GM21367 (cell line): Measurements from ENCODE around the gene EPB41.
"Not testable (repeated sequence)": the region's sequence is repeated elsewhere in the genome, so short reads cannot be mapped to it uniquely, and the experiment has no call there.

Source experiments
- ATAC-seq: cut with Tn5 transposase; IDR thresholded peaks from one replicate; pipeline ENCODE4 v1.9.1; 2021; ENCODE audit not compliant: unreplicated experiment

Gene EPB41

DNA sequence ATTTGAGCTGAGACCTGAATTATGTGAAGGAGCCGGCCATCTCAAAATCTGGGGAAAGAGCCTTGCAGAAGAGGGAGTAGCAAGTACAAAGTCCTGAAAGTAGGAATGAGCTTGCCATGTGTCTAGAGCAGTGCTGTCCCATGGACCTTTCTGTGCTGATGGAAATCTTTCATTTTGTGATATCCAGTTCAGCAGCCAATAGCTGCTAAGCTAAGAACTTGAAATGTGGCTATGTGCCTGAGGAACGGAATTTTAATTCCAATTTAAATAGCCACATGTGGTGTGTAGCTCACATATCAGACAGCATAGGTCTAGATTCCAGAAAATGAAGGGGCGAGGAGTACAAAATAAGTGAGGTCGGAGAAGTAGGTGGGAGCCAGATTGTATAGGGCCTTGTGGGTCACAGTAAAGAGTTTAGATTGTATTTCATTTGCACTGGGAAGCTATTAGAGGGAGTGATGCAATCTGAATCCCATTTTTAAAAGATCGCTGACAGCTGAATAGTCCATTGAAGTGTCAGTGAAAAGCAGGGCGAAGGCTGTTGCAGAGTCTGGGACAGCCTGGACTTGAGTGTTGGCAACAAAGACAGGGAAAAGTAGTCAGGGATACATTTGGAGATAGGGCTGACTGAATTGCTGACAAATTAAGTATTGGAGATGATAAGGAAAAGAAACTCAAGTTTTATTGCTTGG lies 129.1 kb downstream of the EPB41 start:
- ATAC-seq = no peak

- no peak for ATAC-seq
These were observed 129.6 kb downstream of the EPB41 start for GRCh38 chr1:29044010-29044409.

- not testable (repeated sequence) for ATAC-seq
These were observed 131.3 kb downstream of the EPB41 start for GRCh38 chr1:29045663-29046062.

DNA sequence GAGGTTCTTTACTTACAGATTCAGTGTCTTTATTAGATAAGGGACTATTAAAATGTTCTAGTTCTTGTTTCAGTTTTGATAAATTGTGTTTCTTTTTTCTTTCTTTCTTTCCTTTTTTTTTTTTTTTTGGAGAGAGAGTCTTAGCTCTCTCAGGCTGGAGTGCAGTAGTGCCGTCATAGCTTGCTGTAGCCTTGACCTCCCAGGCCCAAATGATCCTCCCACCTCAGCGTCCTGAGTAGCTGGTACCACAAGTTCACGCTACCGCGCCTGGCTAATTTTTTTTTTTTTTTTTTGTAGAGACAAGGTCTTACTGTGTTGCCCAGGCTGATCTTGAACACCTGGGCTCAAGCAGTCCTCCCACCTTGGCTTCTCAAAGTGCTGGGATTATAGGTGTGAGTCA lies 132.8 kb downstream of the EPB41 start:
- no peak for ATAC-seq

- no peak for ATAC-seq
These were observed 135.8 kb downstream of the EPB41 start for GRCh38 chr1:29050166-29050565.

DNA sequence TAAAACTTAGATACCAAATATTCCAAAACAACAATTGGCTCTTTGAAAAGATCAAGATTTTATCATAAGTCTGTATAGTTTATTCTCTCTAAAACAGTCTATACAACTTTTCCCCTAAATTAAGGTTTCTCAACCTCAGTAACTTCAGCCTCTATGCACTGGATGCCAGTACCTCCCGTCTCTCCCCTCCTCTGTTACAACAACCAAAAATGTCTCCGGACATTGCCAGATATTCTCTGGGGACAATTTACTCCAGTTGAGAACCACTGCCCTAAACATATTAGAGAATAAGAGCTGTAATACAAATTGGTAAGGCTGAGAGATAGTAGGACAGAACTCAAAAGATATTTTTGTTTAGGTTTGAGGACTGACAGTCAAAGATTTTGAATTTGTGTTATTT lies 137.7 kb downstream of the EPB41 start:
- no peak for ATAC-seq

DNA sequence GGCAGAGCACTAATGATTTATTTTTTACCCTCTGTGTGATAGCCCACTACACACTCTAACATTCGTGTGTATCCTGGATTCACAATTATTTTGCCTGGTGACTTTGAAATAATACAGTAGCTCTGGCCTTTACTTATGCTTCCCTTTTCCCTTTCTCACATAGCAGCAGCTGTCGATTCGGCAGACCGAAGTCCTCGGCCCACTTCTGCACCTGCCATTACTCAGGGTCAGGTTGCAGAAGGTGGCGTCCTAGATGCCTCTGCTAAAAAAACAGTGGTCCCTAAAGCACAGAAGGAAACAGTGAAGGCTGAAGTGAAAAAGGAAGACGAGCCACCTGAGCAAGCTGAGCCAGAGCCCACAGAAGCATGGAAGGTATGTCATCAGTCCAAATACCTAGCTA lies 138.6 kb downstream of the EPB41 start:
- ATAC-seq = no peak

GRCh38 chr1:29055160-29055559 lies 140.8 kb downstream of the EPB41 start:
- ATAC-seq = no peak

DNA sequence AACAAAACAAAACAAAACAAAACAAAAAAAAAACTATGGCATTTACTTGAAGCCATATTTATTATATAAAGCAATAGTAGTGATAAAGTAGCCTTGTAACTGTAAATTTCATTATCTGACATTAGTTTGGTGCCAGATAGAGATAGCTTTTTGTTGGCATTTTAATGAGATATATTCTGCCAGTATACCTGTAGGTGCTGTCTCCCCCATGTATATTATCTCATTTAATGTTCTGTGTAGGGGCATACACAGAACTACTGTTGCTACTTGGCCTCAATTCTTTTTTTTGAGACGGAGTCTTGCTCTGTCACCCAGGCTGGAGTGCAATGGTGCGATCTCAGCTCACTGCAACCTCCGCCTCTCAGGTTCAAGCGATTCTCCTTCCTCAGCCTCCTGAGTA lies 141.9 kb downstream of the EPB41 start:
- ATAC-seq = no peak

DNA sequence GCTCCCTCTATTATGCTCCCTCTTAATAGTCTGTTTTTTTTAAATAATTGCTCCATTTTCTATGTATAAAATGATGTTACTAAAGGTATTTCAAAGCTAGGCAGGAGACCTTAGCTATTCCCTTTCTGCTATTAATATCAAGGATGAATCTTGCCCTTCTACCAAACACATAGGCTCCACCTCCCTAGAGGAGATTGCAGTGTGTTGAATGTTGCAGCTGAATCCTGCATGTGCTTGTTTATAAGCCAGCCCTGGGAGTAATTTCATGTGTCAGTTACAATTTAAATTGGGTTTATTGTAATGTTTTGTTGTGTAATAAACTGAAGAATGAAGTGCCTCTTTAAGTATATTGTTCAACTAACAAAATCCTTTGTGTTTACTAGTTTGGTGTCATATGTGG lies 143.3 kb downstream of the EPB41 start:
- no peak for ATAC-seq

DNA sequence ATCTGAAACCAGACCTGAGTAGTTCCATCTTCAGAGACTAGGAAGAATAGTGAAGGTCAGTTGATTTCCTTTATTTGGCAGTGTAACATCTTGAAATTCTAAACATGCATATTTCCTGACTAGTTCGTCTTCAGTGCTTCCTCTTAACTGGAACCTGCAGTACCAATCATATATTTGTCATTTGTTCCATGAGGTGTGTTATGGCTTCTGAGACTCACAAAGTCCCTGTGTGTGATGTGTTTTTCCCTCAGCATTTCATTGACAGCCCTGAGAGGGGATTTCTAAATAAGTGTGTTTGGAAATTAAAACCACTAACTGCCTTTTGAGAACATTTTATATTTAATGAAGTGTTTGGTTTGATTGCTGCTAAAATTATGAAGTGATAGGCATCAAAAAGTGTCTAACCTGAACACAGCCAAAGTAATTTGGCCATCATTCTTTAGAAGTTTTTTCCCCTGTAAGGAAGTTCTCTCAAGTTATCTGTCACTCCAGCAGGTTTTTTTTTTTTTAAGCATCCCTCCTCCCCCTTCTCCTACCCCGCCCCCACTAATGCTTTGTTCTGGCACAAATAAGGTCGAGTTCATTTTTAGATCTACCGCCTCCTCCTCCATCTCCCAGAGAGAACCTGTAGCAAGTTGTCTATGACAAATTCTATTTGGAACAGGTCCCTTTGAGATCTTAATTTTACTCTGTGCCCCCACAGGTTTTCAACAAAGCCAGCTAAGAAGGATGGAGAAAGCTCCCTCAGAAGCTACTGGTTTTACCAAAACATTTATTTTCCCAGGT lies 148.0 kb downstream of the EPB41 start:
- ATAC-seq = no peak

DNA sequence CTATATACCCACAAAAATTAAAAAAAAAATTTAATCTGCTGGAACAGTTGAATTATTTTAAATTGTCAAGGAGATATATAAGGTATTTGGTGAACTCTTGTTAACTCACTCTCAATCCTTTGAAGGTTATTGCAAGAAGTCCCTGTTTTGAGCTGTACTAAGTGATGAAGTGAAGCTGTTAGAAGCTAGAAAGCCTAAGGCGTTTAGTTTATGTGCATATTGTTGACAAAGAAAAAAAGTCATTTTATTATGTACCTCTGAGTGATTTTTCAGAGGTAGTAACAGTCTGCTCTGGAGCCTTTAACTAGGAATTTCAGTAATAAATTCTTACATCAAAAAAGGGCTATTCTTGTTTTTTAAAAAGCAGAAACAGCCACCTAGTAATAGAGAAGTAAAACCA lies 149.7 kb downstream of the EPB41 start:
- ATAC-seq = no peak

GRCh38 chr1:29077155-29077554 lies 162.8 kb downstream of the EPB41 start:
- no peak for ATAC-seq

DNA sequence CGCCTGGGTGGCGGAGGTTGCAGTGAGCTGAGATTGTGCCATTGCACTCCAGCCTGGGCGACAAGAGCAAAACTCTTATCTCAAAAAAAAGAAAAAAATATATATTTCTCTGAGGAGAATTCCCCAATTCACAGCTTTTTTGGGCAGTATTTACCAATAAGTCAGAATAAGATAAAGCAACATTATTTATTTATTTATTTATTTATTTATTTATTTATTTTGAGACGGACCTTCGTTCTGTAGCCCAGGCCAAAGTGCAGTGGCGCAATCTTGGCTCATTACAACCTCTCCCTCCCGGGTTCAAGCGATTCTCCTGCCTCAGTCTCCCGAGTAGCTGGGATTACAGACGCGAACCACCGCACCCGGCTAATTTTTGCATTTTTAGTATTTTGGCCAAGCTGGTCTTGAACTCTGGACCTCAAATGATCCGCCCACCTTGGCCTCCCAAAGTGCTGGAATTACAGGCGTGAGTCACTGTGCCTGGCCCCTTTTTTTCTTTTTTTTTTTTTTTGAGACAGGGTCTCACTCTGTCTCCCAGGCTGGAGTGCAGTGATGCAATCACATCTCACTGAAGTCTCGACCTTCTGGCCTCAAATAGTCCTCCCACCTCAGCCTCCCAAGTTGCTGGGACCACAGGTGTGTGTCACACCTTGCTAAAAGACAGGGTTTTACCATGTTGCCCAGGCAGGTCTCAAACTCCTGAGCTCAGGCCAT lies 165.7 kb downstream of the EPB41 start:
- ATAC-seq = not testable (repeated sequence)

- ATAC-seq = no peak
These were observed 166.8 kb downstream of the EPB41 start for GRCh38 chr1:29081201-29081600.

DNA sequence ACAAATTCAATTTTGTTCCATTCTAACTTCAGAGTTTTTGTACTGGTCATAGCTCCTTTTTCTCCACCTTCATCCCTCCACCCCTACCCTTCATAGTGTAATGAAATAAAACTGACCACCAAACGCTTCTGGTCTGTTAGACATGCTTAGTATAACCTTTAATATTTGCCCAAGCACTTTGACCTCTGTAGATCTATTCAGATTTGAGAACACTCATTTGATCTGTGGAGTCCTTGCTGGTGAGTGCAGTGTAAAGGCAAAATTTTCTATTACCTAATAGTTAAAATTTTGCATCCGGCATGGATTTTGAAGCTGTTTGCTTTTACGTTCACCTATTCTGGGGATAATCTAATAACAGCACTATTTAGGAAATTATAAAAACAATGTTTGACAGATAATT lies 168.2 kb downstream of the EPB41 start:
- ATAC-seq = no peak

DNA sequence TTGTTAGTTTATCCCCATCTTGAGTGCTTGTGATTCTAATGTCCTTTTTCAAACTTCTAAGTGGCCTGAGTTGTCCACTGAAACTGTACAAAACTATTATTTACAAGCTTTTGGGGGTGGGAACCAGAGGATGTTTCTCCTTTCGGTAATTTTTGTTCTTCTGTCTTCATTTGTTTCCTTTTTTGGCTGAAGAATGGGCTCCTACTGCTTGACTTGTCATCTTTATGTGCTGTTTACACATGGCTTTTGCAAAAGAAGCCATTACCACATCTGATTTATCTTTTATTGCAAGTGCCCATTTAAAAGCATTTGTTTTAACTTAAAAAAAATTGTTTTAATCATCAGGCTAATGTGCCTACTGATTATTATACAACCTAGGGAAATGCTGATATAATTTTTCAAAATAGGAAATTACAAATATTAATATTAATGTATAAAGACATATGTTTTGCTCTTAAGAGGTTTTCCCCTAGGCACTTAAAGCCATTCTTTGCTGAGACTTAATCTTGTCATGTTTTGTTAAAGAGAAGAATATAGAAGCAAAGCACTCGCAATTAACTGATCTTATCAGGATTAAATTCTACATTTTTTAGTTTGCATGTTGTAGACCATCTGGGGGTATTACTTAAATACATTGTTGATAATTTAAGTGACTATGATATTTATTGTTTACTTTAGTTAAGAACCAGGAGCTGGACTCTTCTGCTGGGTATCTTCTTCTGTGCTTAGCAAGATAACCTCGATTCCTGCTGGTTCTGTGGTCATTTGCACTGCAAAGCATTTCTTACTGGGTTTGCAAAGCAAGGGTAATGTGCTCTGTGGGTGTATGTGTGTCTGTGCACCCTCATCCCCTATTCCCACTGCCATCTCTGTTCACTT lies 169.2 kb downstream of the EPB41 start:
- no peak for ATAC-seq

DNA sequence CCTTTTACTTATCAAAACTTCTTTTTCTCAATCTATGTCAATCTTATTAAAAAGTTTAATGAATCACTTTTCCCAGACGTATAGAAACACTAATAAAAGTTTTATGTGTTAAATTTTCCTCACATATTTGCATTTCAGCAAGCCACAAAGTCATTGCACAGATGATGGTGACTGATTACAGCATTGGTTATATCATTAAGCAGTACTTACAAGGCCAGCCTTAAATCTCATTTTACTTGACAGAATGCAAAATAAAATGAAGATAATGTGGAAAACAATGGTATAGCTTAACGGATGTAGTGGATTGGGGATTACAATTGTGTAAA lies 169.8 kb downstream of the EPB41 start:
- ATAC-seq = no peak

DNA sequence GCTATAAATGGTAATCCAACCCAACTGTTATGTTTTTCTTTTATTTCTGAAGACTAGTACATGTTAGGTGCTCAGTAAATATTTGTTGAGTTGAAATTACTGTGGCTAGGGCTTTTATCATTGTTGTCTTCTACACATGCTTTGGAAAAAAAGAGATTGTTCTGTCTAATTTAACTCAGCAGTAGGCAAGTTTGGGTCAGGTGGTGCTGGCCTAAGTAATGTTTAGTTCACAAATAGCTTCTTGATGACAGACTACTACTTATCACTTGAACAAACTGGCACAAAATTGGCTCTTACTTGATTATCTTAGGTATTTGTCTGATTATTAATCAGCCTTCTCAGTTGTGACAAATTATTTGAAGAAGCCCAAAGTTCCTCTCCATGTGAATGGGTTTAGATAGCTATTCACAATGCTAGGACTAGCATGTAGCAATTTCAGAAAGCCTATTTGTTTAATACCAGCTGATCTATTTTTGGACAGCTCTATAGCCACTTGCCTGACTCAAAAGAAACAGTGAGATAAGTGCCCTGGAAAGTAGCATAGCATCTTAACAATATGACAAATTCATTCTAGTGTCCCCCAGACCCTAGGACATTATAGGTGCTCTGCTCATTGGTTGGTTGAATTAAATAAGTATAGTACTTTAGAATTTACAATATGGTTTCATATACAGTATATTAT lies 176.7 kb downstream of the EPB41 start:
- no peak for ATAC-seq

DNA sequence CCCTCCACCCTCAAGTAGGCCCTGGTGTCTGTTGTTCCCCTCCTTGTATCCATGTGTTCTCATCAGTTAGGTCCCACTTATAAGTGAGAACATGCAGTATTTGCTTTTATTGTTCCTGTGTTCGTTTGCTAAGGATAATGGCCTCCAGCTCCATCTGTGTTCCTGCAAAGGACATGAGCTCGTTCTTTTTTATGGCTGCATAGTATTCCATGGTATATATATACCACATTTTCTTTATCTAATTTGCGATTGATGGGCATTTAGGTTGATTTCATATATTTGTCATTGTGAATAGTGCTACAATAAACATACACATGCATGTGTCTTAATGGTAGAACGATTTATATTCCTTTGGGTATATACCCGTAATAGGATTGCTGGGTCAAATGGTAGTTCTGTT lies 178.3 kb downstream of the EPB41 start:
- not testable (repeated sequence) for ATAC-seq

GRCh38 chr1:29094433-29094832 lies 180.1 kb downstream of the EPB41 start:
- ATAC-seq = no peak
